Motor neuron (in vitro differentiated cells): Measurements from ENCODE around the gene ATP2C2. TPM values are rescaled to one million over a fixed set of nuclear protein-coding genes. Genes with fewer than 3 reads are reported as not detected.
"Not testable (repeated sequence)": the region's sequence is repeated elsewhere in the genome, so short reads cannot be mapped to it uniquely, and the experiment has no call there.

Experiments used
- ATAC-seq, 8 experiments: fragments of 200-7000 bp; cut with Tn5 transposase; replicated peaks in 6 of 8; 2 replicates each; pipeline ENCODE4 v1.8.0; 2021; ENCODE audit warnings: mild to moderate bottlenecking in 8 of 8, moderate library complexity in 8 of 8
- H3K27ac ChIP-seq, 2 donors: fragments of 250-450 bp; sonication (Bioruptor Pico); 2 replicates each; pipeline ENCODE4 v1.9.0; 2021; ENCODE audit warnings: antibody characterized with exemption in 2 of 2, mild to moderate bottlenecking in 2 of 2, moderate library complexity in 1 of 2
- H3K4me1 ChIP-seq, 2 donors: fragments of 250-450 bp; sonication (Bioruptor Pico); replicated peaks in 1 of 2; 2 replicates each; pipeline ENCODE4 v1.6.1; 2021; ENCODE audit warnings: antibody characterized with exemption in 2 of 2, mild to moderate bottlenecking in 2 of 2, moderate library complexity in 1 of 2
- H3K4me3 ChIP-seq, 5 donors: fragments of 250-450 bp; sonication (Bioruptor Pico); 2 replicates each; pipeline ENCODE4 v1.9.0; 2021; ENCODE audit warnings: antibody characterized with exemption in 5 of 5, mild to moderate bottlenecking in 5 of 5, moderate library complexity in 4 of 5
- WGBS, 10 experiments: fragments of 450-650 bp; shearing (Covaris generic); methylation state at CpG; one replicate each; pipeline ENCODE4 v1.0.0; 2022; 5-methylcytosine and 5-hydroxymethylcytosine counted together
- in situ Hi-C, 9 experiments: fragments of 400-800 bp; cut with MboI; loops; one replicate each; pipeline ENCODE4 v1.15.0; 2021; ENCODE audit warnings: low sequenced_read_pairs in 9 of 9, low pct_unique_long_range_greater_than_20kb in 2 of 9; ENCODE audit not compliant: unreplicated experiment in 9 of 9
- total RNA-seq, 8 experiments: library from RNA; unstranded; fragments of 300-600 nt; gene quantifications; 2 replicates each; pipeline versions ENCODE4 v1.2.3 to v1.2.4, GENCODE V29; 2022

ATP2C2 gene
- total RNA-seq, 8 experiments from 2014 or later, result 0.61 to 2.6 (median 1.3) TPM

- ATAC-seq, result no peak
- WGBS, 10 experiments, result 40 to 100% (median 92%) methylated on average over 1 to 8 of the region's 10 CpGs; no CpG with 5 or more reads in 2 of the 10 experiments
- in situ Hi-C loops, result no loop called here
- Histone ChIP-seq H3K4me1 (peaks cover 0 to 23% of the 10 kb centered on the region in 2 donors), H3K27ac (no peak overlapping the region), H3K4me3 (no peak overlapping the region)
These were observed 80.1 kb downstream of the ATP2C2 start for GRCh38 chr16:84448444-84448843.

- ATAC-seq, result peak in 1 of 8 experiments; percentile 65
- in situ Hi-C loops, result no loop called here
- H3K27ac ChIP-seq, result no peak overlapping the region
- H3K4me3 ChIP-seq, result no peak overlapping the region
- H3K4me1 ChIP-seq, result peaks cover 0 to 23% of the 10 kb centered on the region in 2 donors
- 60 to 100% (median 92%) methylated on average over 2 to 13 of the region's 38 CpGs; no CpG with 5 or more reads in 1 of the 10 experiments for WGBS, 10 experiments
These were observed 81.1 kb downstream of the ATP2C2 start for GRCh38 chr16:84449156-84450140.

DNA sequence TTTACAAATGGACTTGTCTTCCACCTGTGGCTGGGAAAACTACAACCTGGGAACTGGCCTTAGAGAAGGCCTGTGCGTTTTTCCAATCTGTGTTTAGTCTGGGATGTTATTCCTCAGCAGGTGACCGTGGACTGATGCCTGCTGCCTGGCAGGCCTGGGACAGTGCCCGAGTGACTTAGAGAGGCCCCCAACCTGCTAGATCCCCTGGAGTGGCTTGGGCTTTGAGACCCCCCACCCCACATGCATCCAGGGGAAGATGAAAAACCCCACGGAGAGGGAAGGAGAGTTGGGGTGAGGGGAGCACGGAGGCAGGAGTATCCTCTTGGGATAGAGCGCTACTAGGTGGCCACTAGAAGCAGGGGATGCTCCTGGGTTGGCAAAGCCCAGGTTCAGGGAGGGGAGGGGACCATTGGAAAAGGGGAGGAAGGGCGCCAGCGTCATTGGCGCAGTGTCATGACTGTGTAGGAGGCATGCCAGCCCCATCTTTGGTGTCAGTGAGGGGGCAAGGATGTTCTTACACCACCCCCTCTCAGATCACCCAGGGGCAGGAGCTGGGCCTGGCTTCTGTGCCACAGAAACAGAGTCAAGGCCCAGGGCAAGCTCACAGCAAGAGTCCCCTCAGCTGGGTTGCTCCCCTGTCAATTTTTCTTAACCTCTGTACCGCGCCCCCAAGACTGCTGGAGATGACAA is 82.0 kb downstream of the ATP2C2 start:
- in situ Hi-C loops, result no loop called here
- Histone ChIP-seq H3K4me1 (peaks cover 0 to 21% of the 10 kb centered on the region in 2 donors), H3K27ac (no peak overlapping the region), H3K4me3 (no peak overlapping the region)
- ATAC-seq, result no peak
- 50 to 100% (median 89%) methylated on average over 1 to 4 of the region's 11 CpGs; no CpG with 5 or more reads in 3 of the 10 experiments for WGBS, 10 experiments

- peaks cover 0 to 15% of the 10 kb centered on the region in 2 donors for H3K4me1 ChIP-seq
- H3K4me3 ChIP-seq, ATAC-seq, H3K27ac ChIP-seq, in situ Hi-C loops: not testable (repeated sequence)
- WGBS, 10 experiments, result 40 to 100% (median 69%) methylated on average over 1 to 6 of the region's 9 CpGs; no CpG with 5 or more reads in 4 of the 10 experiments
These were observed 82.8 kb downstream of the ATP2C2 start for GRCh38 chr16:84451010-84451676.

DNA sequence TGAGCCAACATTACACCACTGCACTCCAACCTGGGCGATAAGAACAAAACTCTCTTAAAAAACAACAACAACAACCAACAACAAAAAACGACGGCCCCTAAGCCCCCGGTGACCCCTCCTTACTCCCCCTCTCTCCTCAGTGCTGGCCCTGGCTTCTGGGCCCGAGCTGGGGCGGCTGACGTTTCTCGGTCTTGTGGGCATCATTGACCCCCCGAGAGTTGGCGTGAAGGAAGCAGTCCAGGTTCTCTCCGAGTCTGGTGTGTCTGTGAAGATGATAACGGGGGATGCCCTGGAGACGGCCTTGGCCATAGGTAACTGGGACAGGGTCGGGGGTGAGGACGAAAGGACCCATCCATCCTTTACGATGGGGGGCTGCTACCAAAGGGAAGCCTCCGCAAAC is 83.4 kb downstream of the ATP2C2 start:
- ATAC-seq, result no peak
- Histone ChIP-seq H3K27ac (no peak overlapping the region), H3K4me3 (no peak overlapping the region), H3K4me1 (peaks cover 0 to 11% of the 10 kb centered on the region in 2 donors)
- in situ Hi-C loops, result no loop called here
- 20 to 100% (median 80%) methylated on average over 1 to 11 of the region's 17 CpGs; no CpG with 5 or more reads in 4 of the 10 experiments for WGBS, 10 experiments

- ATAC-seq, result no peak
- WGBS, 10 experiments, result 47 to 95% (median 83%) methylated on average over 1 to 4 of the region's 34 CpGs; no CpG with 5 or more reads in 4 of the 10 experiments
- H3K4me3 ChIP-seq, result no peak overlapping the region
- in situ Hi-C loops, result no loop called here
- no peak overlapping the region for H3K27ac ChIP-seq
- peaks cover 0 to 11% of the 10 kb centered on the region in 2 donors for H3K4me1 ChIP-seq
These were observed 84.9 kb downstream of the ATP2C2 start for GRCh38 chr16:84453061-84453752.

- no peak for ATAC-seq
- in situ Hi-C loops, result no loop called here
- no peak overlapping the region for H3K4me3 ChIP-seq
- H3K4me1 ChIP-seq, result no peaks in the 10 kb centered on the region
- H3K27ac ChIP-seq, result no peak overlapping the region
- WGBS, 10 experiments, result 92 to 94% methylated on average over 7 to 12 of the region's 13 CpGs; no CpG with 5 or more reads in 8 of the 10 experiments
These were observed 86.3 kb downstream of the ATP2C2 start for GRCh38 chr16:84454611-84455010.

DNA sequence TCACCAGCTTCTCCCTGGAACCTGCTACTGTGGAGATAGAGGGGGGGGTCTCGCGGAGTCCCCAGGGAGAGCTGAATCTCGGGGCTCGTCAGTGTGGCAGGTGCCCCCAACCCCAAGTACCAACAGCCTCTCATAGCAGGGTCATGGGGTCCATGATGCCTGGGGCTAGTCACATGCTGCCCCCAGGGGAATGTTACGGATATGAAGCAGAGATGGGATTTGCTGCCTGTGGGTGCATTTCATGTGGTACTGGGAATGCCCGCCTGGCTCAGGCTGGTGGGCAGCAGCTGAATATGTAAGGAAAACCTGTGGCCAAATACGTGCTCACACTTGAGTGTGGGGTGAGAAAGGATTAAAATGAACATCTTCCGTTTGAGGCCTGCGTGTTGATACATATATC is 86.7 kb downstream of the ATP2C2 start:
- no peak overlapping the region for H3K4me3 ChIP-seq
- WGBS, 10 experiments, result 64 to 100% (median 89%) methylated on average over 1 to 5 of the region's 9 CpGs; no CpG with 5 or more reads in 2 of the 10 experiments
- H3K27ac ChIP-seq, result no peak overlapping the region
- no peak for ATAC-seq
- in situ Hi-C loops, result no loop called here
- no peaks in the 10 kb centered on the region for H3K4me1 ChIP-seq

GRCh38 chr16:84458606-84459532 is 90.5 kb downstream of the ATP2C2 start:
- Histone ChIP-seq H3K4me3 (no peak overlapping the region), H3K27ac (no peak overlapping the region), H3K4me1 (no peaks in the 10 kb centered on the region)
- WGBS, 10 experiments, result 86 to 98% (median 94%) methylated on average over 6 to 14 of the region's 38 CpGs; no CpG with 5 or more reads in 3 of the 10 experiments
- no peak for ATAC-seq
- in situ Hi-C loops, result no loop called here

DNA sequence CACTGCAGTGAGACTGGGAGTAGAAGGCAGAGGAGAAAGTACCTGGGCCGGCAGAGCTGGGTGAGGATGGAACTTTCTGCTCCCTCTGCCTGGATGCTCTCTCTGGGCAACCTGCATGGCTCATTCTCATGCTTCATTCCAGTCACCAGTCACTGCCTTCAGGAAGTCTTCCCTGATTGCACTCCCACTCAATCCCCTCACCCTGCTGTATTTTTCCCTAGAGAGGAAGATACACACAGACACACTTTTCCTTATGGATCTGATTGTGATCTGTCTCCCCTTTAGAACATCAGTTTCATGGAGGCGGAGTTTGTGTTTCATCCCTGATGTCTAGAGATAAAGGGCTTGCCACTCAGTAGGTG is 91.2 kb downstream of the ATP2C2 start:
- Histone ChIP-seq H3K4me1 (no peaks in the 10 kb centered on the region), H3K4me3 (no peak overlapping the region), H3K27ac (peak overlapping the region in 1 of 2 donors; percentile 59)
- no peak for ATAC-seq
- 90 to 100% (median 100%) methylated on average over 1 to 2 of the region's 2 CpGs; no CpG with 5 or more reads in 6 of the 10 experiments for WGBS, 10 experiments
- in situ Hi-C loops, result no loop called here

GRCh38 chr16:84459941-84460405 is 91.6 kb downstream of the ATP2C2 start:
- in situ Hi-C loops, result no loop called here
- H3K4me3 ChIP-seq, result no peak overlapping the region
- ATAC-seq, result peak in 5 of 8 experiments; percentile 38 to 80 (median 74)
- WGBS, 10 experiments, result 60 to 100% (median 77%) methylated on average over 2 to 13 of the region's 14 CpGs; no CpG with 5 or more reads in 5 of the 10 experiments
- H3K4me1 ChIP-seq, result no peaks in the 10 kb centered on the region
- H3K27ac ChIP-seq, result peak overlapping the region in 1 of 2 donors; percentile 59
